Body of pancreas (tissue), 4 donors: ENCODE data around the gene SPOCK1.

Experiments
- CTCF ChIP-seq, 7 experiments: fragments of 450-650 bp in 4 of 7; fragments of 200-600 bp in 3 of 7; sonication (generic) in 3 of 7; IDR thresholded peaks; one replicate each; pipeline ENCODE4 v1.5.1; 2016 to 2019; ENCODE audit warnings: antibody characterized with exemption in 7 of 7
- POLR2A ChIP-seq, 3 donors: fragments of 450-650 bp; IDR thresholded peaks; one replicate each; pipeline ENCODE4 v1.6.1; 2016; ENCODE audit warnings: antibody characterized with exemption in 3 of 3, mild to moderate bottlenecking in 2 of 3

DNA sequence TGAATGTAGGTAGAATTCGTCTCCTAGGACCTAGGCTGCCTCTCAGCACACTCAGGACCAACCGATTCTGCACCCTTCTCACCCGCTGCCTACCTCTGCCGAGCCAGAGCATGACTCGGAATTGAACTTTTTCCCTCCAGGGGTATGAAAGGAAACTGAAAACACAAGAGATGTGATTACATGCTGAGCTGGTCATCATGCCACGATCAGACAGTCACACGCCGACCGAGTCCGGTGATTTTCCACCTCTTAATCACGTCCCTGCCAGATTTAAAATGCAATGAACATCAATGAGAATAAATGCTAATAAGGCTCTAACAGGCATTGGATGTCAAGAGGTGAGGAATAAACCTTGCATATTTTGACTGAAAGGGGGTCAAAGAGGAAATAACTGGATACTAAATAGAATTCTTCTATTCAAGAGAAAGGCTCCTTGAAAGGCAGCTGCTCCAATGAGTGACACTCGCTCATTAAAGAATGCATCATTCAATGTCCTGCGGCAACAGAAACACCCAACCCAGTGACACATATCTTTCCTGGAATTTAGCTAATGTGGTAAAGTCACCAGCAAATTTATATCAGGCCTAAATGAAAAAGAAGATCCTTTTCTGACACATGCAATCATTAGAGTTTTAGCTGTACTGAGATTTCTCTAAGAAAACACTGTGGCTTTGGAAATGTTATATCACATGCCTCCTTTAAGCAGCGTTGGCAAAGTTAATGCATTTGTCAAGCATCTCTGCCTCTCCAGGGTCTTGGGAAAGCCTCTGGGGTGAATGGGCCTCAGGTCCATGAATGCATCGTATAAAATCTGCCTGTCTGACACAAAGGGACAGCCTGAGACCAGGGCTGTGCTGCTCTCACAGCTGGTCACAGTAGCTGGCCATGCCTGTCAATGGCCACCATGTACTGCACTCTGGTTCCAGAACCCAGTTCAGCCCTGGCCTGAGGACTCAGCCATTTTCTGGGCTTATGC lies 128.7 kb downstream of the SPOCK1 start:
- no peak for TF ChIP-seq CTCF (IDR thresholded peaks at IDR 0.05)
- TF ChIP-seq POLR2A (IDR thresholded peaks at IDR 0.05) = no peak
